Activated naive CD8-positive, alpha-beta T cell treated with anti-CD3 and anti-CD28 coated beads, Interleukin-2, amount 50 U/mL, for 16 hours (primary cell): ENCODE results near the gene HEXD.
"Not testable (repeated sequence)": the region's sequence is repeated elsewhere in the genome, so short reads cannot be mapped to it uniquely, and the experiment has no call there.

Experiments used
- DNase-seq: peaks from one replicate; pipeline ENCODE4 v3.0.0-alpha.2; 2020; ENCODE audit warnings: low read depth, low spot score

The HEXD gene

DNA sequence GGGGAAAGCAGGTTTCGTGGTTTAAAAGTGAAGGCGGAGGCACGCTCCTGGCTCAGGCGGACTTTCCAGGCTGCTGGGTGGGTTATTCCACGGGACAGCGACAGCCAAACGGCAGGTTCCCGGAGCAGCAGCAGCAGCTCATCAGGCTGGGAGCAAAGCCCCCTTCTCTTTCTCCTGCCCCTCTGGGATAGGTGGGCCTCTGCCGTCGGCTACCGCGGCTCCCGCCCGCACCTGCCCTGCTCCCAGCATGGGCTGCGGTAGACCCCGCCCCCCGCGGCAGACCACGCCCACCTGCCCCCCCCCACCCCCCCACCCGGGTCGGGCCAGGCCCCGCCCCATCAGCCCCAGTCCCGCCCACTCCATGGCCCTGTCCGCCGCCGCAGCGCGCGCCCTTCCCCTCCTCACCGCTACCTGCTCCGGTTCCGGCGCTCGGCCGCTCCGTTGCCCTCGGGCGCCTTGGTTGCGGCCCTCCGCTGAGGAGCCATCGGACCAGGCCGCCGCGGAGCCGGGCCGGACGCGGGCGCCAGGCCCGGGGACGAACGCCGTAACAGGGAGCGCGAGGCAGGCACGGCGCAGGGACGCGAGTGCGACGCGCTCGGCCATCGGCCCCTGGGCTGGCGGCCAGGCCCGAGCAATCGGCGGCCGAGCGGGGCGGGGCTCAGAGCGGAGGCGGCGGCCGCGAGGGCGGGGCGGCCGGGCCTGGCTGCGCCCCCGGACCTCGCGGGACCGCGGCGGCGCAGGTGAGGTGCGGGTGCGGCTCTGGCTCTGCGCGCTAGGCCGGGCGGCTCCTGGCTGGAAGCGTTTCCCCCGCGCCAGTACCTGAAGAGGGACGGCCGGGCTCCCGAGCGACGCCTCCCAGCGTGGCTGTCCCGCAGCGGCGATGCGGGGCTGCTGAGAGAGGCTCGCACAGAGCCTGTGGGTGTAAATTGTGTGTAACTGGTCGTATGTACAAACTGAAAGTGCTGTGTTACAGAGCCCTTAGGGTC, at the start of gene HEXD, which contains the start of gene OGFOD3:
Gene HEXD (plus strand): TSS at position 347 of the 986 bp plus-strand sequence. CDS start 1,453 bp downstream, outside the sequence.
Gene OGFOD3 (minus strand): TSS at position 586 of the 986 bp plus-strand sequence. CDS start 101 bp downstream, at position 485.
- DNase-seq: peak; percentile 65

GRCh38 chr17:82369211-82369610, 48.9 kb upstream of the HEXD start:
- no peak for DNase-seq

DNA sequence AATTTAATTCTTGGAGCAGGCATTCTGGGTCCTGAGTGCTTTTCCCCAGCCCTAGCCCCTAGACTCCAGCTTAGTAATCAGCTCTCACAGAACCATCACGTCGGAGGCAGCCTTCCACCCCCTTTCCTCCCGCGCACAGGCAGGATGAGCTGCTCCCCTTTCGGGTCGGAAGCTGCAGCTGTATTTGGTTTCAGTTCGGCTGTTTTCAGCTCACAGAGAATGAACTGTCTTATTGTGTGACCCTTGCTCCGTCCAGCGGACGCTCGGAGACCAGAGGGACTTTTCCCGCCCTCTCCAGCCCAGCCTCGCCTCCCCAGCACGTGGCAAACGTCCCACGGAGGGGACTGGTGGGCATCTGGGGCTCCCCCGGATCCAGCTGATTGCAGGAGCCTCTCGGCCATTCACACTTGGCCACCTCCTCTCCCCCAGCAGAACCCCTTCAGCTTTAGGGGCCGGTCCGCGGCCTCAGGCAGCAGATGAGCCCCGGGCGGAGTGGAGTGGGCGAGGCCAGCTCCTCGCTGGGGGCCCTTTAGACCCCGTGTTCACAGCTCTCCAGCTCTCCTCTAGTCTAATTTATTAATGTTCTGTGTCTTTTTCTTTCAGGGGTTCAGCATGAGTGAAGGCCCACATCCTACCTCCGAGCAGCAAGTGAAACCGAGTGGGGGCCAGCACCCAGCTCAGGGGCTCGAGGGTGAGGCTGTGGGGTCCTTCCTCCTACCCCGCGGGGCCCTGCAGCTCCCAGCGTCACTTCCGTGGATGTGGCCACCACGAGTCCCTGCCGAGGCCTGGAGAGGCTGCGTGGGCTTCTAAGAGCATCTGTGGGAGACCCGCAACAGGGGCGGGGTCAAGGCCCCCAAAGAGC, 47.4 kb upstream of the HEXD start:
- no peak for DNase-seq

DNA sequence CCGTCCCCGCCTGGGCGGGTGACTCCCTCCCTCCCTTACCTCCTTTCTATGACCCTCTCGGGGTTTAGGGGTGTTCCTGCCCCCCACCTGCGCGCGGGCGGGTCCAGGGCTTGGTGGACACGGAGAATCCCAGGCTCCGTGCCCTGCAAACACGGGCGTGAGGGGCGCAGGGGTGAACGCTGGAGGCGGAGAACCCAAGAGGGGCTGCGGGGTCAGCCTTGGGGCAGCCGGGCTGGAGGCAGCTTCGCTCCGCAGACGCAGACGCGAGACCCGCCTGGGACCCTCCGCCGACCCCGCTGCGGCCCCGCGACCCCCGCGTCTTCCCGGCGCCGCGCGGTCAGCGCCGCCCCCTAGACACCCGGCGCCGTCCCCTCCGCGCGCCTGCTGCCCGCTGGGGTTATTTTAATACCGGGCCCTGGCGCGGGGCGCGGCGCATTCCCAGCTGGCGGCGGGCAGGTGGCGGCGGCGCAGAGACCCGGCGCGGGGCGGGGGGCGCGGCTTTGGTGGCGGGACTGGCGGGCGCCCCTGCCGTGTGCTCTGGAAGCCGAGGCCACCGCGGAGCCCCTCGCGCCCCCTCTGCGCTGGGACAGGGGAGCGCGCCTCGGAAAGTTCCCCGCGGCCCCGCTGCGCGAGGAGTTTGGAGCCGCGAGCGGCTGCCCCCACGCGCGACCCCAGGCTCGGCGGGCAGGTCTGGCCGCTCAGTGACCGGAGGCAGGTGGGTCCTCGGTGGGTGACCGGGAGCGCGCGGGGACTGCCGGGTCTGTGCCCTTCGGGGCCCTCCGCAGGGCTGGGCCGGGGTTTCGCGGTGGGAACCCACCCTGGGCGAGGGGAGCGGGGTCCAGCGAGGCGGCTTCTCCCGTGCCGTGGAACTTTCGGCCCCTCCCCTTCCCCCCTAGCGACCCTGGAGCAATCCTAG, 46.6 kb upstream of the HEXD start, which contains the start of gene UTS2R:
Gene UTS2R (plus strand): TSS at position 433 of the 916 bp plus-strand sequence. CDS start 2,560 bp downstream, outside the sequence.
- no peak for DNase-seq

- no peak for DNase-seq
These were observed 45.7 kb upstream of the HEXD start for GRCh38 chr17:82372249-82373071.

GRCh38 chr17:82373072-82373452, 45.1 kb upstream of the HEXD start:
- DNase-seq: not testable (repeated sequence)

GRCh38 chr17:82373731-82374625, 44.2 kb upstream of the HEXD start:
- no peak for DNase-seq

GRCh38 chr17:82374626-82375331, 43.4 kb upstream of the HEXD start:
- no peak for DNase-seq

DNA sequence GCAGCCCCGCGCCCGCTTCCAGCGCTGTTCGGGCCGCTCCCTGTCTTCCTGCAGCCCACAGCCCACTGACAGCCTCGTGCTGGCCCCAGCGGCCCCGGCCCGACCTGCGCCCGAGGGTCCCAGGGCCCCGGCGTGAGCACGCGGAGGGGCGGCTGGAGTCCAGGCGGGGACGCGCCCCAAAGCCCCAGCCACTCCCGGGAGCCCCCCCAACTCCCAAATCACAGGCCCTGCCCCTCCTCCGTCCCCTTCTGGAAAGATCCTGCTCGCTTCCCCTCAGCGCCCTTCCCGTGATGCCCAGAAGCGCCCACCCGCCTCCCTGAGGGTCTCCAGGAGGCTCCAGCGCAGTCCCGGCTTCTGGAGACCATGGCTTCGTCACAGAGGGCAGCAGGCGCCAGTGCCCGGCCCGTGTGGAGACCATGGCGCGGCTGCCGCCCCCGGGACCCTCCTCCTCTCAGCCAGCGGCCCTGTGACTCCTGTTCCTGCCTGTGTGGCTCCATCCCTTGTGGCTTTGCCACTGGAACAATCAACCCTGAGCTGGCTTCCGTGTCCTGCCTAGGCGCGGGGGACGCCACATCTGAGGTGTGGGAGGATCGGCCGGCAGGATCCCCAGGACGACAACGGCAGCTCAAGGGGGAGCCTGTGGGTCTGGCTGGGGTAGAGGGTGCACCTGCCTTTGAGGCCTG, 42.6 kb upstream of the HEXD start:
- no peak for DNase-seq

- DNase-seq: no peak
These were observed 42.0 kb upstream of the HEXD start for GRCh38 chr17:82376042-82376730.

DNA sequence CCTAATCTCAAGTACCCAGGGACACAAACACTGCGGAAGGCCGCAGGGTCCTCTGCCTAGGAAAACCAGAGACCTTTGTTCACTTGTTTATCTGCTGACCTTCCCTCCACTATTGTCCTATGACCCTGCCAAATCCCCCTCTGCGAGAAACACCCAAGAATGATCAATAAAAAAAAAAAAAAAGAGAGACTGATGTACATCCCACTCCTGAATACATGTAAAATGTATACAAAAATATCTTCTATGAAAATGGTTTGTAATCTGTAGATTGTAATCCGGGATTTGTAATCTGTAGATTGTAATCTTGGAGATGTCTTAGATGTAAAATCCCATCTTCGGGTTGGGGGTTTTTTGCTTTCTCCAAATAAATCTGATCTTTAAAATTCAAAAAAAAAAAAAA, 40.9 kb upstream of the HEXD start:
- not testable (repeated sequence) for DNase-seq

GRCh38 chr17:82377924-82378740, 40.0 kb upstream of the HEXD start:
- DNase-seq: no peak

GRCh38 chr17:82378741-82379021, 39.5 kb upstream of the HEXD start:
- no peak for DNase-seq

GRCh38 chr17:82380860-82381702, 37.1 kb upstream of the HEXD start:
- no peak for DNase-seq

GRCh38 chr17:82381703-82382009, 36.5 kb upstream of the HEXD start:
- DNase-seq: not testable (repeated sequence)
